Medulla oblongata (tissue), 1 donor: ENCODE results near the gene TNMD.

Source experiments
- DNase-seq: peaks from one replicate; pipeline ENCODE4 v3.0.0-alpha.2; 2015; ENCODE audit errors: extremely low spot score

The TNMD gene

GRCh38 chrX:100643956-100644860 is 59.5 kb downstream of the TNMD start, which contains the start of gene SRPX2:
SRPX2 (plus strand) TSS chrX:100644199; CDS start chrX:100646323, 2,124 bp downstream.
- no peak for DNase-seq

- DNase-seq: no peak
Measured at GRCh38 chrX:100645106-100645505, 60.4 kb downstream of the TNMD start.

GRCh38 chrX:100647095-100647494 is 62.4 kb downstream of the TNMD start:
- DNase-seq: no peak

GRCh38 chrX:100647739-100648138 is 63.0 kb downstream of the TNMD start:
- DNase-seq: no peak

GRCh38 chrX:100648458-100649417 is 64.0 kb downstream of the TNMD start:
- DNase-seq: no peak
